CD4-positive, alpha-beta T cell (primary cell): Measurements from ENCODE around the gene DUSP10. TPM values are rescaled to one million over a fixed set of nuclear protein-coding genes. Genes with fewer than 3 reads are reported as not detected.

Experiments
- ATAC-seq: fragments of 200-7000 bp; cut with Tn5 transposase; one replicate; pipeline ENCODE4 v1.10.0; 2022; ENCODE audit warnings: mild to moderate bottlenecking; ENCODE audit not compliant: poor library complexity
- CTCF ChIA-PET: fragments of 350-600 bp; sonication (Branson Sonifier 250); formaldehyde crosslinking; loops from one replicate; lab custom pipeline; 2021; ENCODE audit warnings: antibody characterized with exemption, inconsistent platforms; lab: Charles Lee
- POLR2A ChIA-PET: fragments of 350-600 bp; sonication (Branson Sonifier 250); formaldehyde crosslinking; loops from one replicate; lab custom pipeline; 2021; ENCODE audit warnings: antibody characterized with exemption, inconsistent platforms; lab: Charles Lee
- DNase-seq, 14 experiments: peaks; one replicate each; pipeline ENCODE4 v3.0.0-alpha.2; 2013 to 2020; ENCODE audit warnings: mixed read lengths in 2 of 14
- H3K27ac ChIP-seq, 2 donors: one replicate each; pipeline versions ENCODE4 v1.5.1 to v1.7.0; 2013; ENCODE audit warnings: low read length in 2 of 2, low read depth in 1 of 2, mild to moderate bottlenecking in 1 of 2
- H3K27me3 ChIP-seq, 2 experiments: 1 replicate in 1 of 2; 2 replicates in 1 of 2; pipeline versions ENCODE4 v1.6.1 to v1.7.0; 2013; ENCODE audit warnings: low read length in 2 of 2, control low read depth in 1 of 2, mild to moderate bottlenecking in 1 of 2, moderate library complexity in 1 of 2; ENCODE audit not compliant: insufficient read depth in 2 of 2, control insufficient read depth in 1 of 2
- H3K36me3 ChIP-seq: one replicate; pipeline ENCODE4 v1.6.1; 2013; ENCODE audit warnings: low read length, control low read depth; ENCODE audit not compliant: insufficient read depth
- H3K4me1 ChIP-seq: one replicate; pipeline ENCODE4 v1.6.1; 2013; ENCODE audit warnings: low read length, control low read depth; ENCODE audit not compliant: insufficient read depth
- H3K4me3 ChIP-seq: one replicate; pipeline ENCODE4 v1.5.1; 2013; ENCODE audit warnings: mild to moderate bottlenecking, low read length, moderate library complexity
- H3K9me3 ChIP-seq, 2 experiments: 1 replicate in 1 of 2; 2 replicates in 1 of 2; pipeline versions ENCODE4 v1.6.1 to v1.7.0; 2013; ENCODE audit warnings: low read length in 2 of 2, mild to moderate bottlenecking in 2 of 2, control low read depth in 1 of 2, moderate library complexity in 1 of 2; ENCODE audit not compliant: control insufficient read depth in 1 of 2, insufficient read depth in 1 of 2
- H3K27ac Mint-ChIP-seq: one replicate; pipeline ENCODE4 v1.8.0; 2020; ENCODE audit warnings: mixed read lengths
- H3K27me3 Mint-ChIP-seq: one replicate; pipeline ENCODE4 v1.8.0; 2021; ENCODE audit warnings: mixed read lengths
- H3K36me3 Mint-ChIP-seq: one replicate; pipeline ENCODE4 v1.8.0; 2021; ENCODE audit warnings: low read depth, mixed read lengths
- H3K4me1 Mint-ChIP-seq: one replicate; pipeline ENCODE4 v1.8.0; 2021; ENCODE audit warnings: low read depth, mixed read lengths
- H3K4me3 Mint-ChIP-seq: one replicate; pipeline ENCODE4 v1.8.0; 2020; ENCODE audit warnings: mild to moderate bottlenecking, mixed read lengths
- H3K9me3 Mint-ChIP-seq: one replicate; pipeline ENCODE4 v1.8.0; 2020; ENCODE audit warnings: mixed read lengths
- intact Hi-C, 2 experiments: fragments of 100-400 bp; cut with DNase I in 1 of 2; cut with micrococcal nuclease in 1 of 2; formaldehyde crosslinking; loops; one replicate each; pipeline versions ENCODE4 v1.15.1 to v1.9.0; 2023 to 2025; cut with DNase I, micrococcal nuclease
- total RNA-seq, 174 experiments: library from RNA in 2 of 174; stranded (reverse) in 2 of 174; gene quantifications; one replicate each; pipeline ENCODE4 v1.2.3 and lab custom pipeline; 2021 to 2026
- TF ChIP-seq, protein P1 (sequence below): fragments of 200-600 bp; IDR thresholded peaks from one replicate; pipeline ENCODE4 v1.8.0; 2022; ENCODE audit warnings: antibody characterized with exemption, mild to moderate bottlenecking

DUSP10 gene
- total RNA-seq, 2 experiments from 2014 or later = 66.9 to 70.9 TPM

DNA sequence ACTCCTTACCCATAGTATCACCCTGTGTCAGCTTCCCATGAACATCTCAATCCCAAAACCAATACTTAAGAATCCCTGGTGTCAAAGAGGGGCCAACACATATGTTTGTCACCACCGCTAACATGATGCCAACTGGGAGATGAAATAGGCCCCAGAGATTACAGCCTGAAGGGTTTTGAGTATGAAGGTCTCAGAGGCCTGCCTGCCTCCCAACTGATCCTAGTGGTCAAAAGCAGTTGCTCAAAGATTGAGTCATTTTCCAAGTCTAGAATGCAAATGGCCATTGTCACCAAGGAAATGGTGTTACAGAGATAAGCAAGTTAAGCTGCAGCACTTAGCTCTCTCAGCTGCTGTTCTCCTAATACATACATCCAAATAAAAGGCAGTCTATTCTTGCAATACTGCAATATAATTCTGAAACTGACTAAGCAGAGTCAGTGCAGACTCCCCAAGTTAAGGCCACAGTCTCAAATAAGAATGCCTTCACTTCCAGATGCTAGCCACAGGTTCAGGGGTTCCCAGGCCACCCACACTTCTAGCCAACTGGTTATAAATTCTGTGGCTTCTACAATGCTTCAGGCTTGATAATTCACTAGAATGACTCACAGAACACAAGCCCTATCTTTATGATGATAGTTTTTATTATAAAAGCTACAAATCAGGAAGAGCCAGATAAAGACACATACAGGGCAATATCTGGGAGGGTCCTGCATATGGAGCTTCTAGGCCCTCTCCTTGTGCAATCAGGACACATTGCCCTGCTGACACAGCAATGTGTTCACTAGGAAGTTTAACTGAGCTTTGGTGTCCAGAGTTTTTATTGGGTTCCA lies 18.7 kb downstream of the DUSP10 start:
- TF ChIP-seq, protein P1, sequence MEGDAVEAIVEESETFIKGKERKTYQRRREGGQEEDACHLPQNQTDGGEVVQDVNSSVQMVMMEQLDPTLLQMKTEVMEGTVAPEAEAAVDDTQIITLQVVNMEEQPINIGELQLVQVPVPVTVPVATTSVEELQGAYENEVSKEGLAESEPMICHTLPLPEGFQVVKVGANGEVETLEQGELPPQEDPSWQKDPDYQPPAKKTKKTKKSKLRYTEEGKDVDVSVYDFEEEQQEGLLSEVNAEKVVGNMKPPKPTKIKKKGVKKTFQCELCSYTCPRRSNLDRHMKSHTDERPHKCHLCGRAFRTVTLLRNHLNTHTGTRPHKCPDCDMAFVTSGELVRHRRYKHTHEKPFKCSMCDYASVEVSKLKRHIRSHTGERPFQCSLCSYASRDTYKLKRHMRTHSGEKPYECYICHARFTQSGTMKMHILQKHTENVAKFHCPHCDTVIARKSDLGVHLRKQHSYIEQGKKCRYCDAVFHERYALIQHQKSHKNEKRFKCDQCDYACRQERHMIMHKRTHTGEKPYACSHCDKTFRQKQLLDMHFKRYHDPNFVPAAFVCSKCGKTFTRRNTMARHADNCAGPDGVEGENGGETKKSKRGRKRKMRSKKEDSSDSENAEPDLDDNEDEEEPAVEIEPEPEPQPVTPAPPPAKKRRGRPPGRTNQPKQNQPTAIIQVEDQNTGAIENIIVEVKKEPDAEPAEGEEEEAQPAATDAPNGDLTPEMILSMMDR = no peak
- CTCF ChIA-PET = interaction anchor here (1.1 to 1.6 kb wide), 2 partner anchors 17 to 19 kb away, joined by 3 read pairs; partner anchors contain the start of gene DUSP10
- Histone ChIP-seq H3K4me3 (no peak overlapping the region), H3K9me3 (peaks cover 0 to 9% of the 10 kb centered on the region in 2 experiments), H3K27ac (no peak overlapping the region), H3K4me1 (peaks cover 17% of the 10 kb centered on the region), H3K36me3 (no peaks in the 10 kb centered on the region), H3K27me3 (no peaks in the 10 kb centered on the region)
- intact Hi-C loops = no loop called here
- Mint-ChIP-seq H3K4me3 (no peak overlapping the region), H3K9me3 (peaks cover 4% of the 10 kb centered on the region), H3K27me3 (no peaks in the 10 kb centered on the region), H3K4me1 (peaks cover 47% of the 10 kb centered on the region), H3K36me3 (peaks cover 23% of the 10 kb centered on the region), H3K27ac (no peak overlapping the region)
- ATAC-seq (no peak), DNase-seq (no peak)
- POLR2A ChIA-PET = interaction anchor here (0.6 to 2.1 kb wide), 2 partner anchors 19 to 153 kb away, joined by 3 to 9 read pairs; partner anchors contain the start of gene DUSP10

DNA sequence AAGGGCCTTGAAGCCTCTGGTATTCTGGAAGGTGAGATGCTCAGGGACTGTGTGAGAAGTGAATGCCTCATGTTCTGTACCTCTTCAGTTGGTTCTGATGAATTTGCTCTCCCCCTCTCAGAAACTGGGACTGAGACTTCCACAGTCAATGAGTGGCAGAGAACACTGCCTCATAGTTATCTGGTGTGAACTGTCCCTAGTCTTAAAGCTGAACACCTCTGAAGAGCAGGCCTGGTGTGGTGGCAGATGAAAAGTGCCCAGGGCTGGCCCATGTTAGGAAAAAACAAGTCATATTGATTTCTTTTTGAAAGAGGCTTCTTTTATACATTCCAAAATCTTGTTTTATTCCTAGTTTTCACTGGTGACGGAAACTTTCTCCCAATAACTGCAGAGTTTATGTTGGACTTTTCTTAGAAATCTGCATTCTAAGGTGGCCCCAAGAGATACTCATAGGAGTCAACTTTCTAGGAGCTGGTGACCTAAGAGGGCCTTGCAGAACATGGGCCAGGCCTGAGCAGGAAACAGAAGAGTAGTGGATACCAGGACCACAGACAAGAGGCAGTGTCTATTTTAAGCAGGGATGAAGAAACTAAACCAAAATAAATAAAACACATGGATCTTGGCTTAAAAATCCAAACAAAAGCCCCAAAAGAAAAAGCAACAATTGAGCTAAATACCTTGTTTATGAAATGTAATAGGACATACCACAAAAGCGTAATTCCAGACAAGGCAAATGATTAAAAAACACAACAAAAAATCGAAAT lies 19.5 kb downstream of the DUSP10 start:
- no peak for DNase-seq
- H3K27ac Mint-ChIP-seq = no peak overlapping the region
- Histone ChIP-seq H3K9me3 (peaks cover 0 to 9% of the 10 kb centered on the region in 2 experiments), H3K27ac (no peak overlapping the region), H3K27me3 (no peaks in the 10 kb centered on the region), H3K36me3 (no peaks in the 10 kb centered on the region), H3K4me1 (peaks cover 10% of the 10 kb centered on the region), H3K4me3 (no peak overlapping the region)
- CTCF ChIA-PET = interaction anchor here (1.6 kb wide), 1 partner anchor 18 kb away, joined by 3 read pairs; no protein-coding TSS in a partner anchor
- POLR2A ChIA-PET = interaction anchor here (0.6 to 2.1 kb wide), 2 partner anchors 20 to 153 kb away, joined by 3 to 9 read pairs; partner anchors contain the start of gene DUSP10
- peaks cover 4% of the 10 kb centered on the region for H3K9me3 Mint-ChIP-seq
- H3K36me3 Mint-ChIP-seq = peaks cover 23% of the 10 kb centered on the region
- intact Hi-C loops = no loop called here
- TF ChIP-seq, protein P1 = no peak
- peaks cover 39% of the 10 kb centered on the region for H3K4me1 Mint-ChIP-seq
- no peaks in the 10 kb centered on the region for H3K27me3 Mint-ChIP-seq
- no peak overlapping the region for H3K4me3 Mint-ChIP-seq
- no peak for ATAC-seq

DNA sequence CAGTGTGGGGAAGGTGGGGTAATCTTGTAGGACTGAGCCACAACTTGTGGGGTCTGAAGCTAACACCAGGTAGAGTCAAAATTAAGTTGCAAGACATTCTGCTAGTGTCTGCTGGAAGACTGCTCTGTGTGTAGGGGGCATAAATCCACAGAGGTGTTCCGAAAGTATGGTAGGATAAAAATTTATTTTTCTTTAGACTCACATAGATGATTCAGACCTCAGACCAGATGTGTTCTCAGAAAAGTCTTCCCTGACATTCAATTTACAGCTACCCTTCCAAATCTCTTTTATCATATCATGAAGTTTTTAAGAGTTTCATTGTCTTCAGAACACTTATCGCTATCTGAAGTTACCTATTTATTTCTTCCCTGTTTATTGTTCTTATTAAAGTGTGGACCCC lies 21.3 kb downstream of the DUSP10 start:
- ATAC-seq (no peak), DNase-seq (no peak)
- H3K4me3 ChIP-seq = no peak overlapping the region
- intact Hi-C loops = no loop called here
- no peaks in the 10 kb centered on the region for H3K27me3 ChIP-seq
- peaks cover 23% of the 10 kb centered on the region for H3K36me3 Mint-ChIP-seq
- TF ChIP-seq, protein P1 = no peak
- H3K4me1 ChIP-seq = peaks cover 4% of the 10 kb centered on the region
- H3K27me3 Mint-ChIP-seq = no peaks in the 10 kb centered on the region
- H3K27ac ChIP-seq = no peak overlapping the region
- ChIA-PET POLR2A (interaction anchor here (1.1 kb wide), 1 partner anchor 20 kb away, joined by 3 read pairs; no protein-coding TSS in a partner anchor), CTCF (no interaction called here)
- no peak overlapping the region for H3K4me3 Mint-ChIP-seq
- H3K4me1 Mint-ChIP-seq = peaks cover 26% of the 10 kb centered on the region
- no peak overlapping the region for H3K27ac Mint-ChIP-seq
- peaks cover 0 to 9% of the 10 kb centered on the region in 2 experiments for H3K9me3 ChIP-seq
- H3K9me3 Mint-ChIP-seq = peaks cover 4% of the 10 kb centered on the region
- no peaks in the 10 kb centered on the region for H3K36me3 ChIP-seq
